Activated CD4-positive, alpha-beta T cell treated with anti-CD3 and anti-CD28 coated beads, Interleukin-2, amount 10 ng/mL, durations not matched to agents 7 days and 5 days (primary cell): ENCODE data around the gene ZNF385A. TPM values are rescaled to one million over a fixed set of nuclear protein-coding genes. Genes with fewer than 3 reads are reported as not detected.
A peak's percentile ranks its signal among the peaks of the same experiment; 100 is the strongest.

Experiments used
- CTCF ChIA-PET: fragments of 350-600 bp; sonication (Branson Sonifier 250); formaldehyde crosslinking; loops from one replicate; lab custom pipeline; 2021; ENCODE audit warnings: antibody characterized with exemption; lab: Charles Lee
- POLR2A ChIA-PET: fragments of 350-600 bp; sonication (Branson Sonifier 250); formaldehyde crosslinking; loops from one replicate; lab custom pipeline; 2021; ENCODE audit warnings: antibody characterized with exemption; lab: Charles Lee
- DNase-seq: peaks from one replicate; pipeline ENCODE4 v3.0.0-alpha.2; 2020
- H3K27ac Mint-ChIP-seq: one replicate; pipeline ENCODE4 v1.8.0; 2021; ENCODE audit warnings: mild to moderate bottlenecking, moderate library complexity, mixed read lengths
- H3K27me3 Mint-ChIP-seq: one replicate; pipeline ENCODE4 v1.8.0; 2021; ENCODE audit warnings: mixed read lengths
- H3K36me3 Mint-ChIP-seq: one replicate; pipeline ENCODE4 v1.8.0; 2021; ENCODE audit warnings: low read depth, mixed read lengths
- H3K4me1 Mint-ChIP-seq: one replicate; pipeline ENCODE4 v1.8.0; 2021; ENCODE audit warnings: mixed read lengths
- H3K4me3 Mint-ChIP-seq: one replicate; pipeline ENCODE4 v1.8.0; 2021; ENCODE audit warnings: mild to moderate bottlenecking, moderate library complexity, mixed read lengths
- H3K9me3 Mint-ChIP-seq: one replicate; pipeline ENCODE4 v1.8.0; 2021; ENCODE audit warnings: mixed read lengths
- total RNA-seq, 2 experiments: library from RNA; stranded (reverse); gene quantifications; one replicate each; pipeline ENCODE4 v1.2.3, GENCODE V29; 2021

The ZNF385A gene
- total RNA-seq, 2 experiments from 2014 or later, result 0.48 to 1.3 TPM

DNA sequence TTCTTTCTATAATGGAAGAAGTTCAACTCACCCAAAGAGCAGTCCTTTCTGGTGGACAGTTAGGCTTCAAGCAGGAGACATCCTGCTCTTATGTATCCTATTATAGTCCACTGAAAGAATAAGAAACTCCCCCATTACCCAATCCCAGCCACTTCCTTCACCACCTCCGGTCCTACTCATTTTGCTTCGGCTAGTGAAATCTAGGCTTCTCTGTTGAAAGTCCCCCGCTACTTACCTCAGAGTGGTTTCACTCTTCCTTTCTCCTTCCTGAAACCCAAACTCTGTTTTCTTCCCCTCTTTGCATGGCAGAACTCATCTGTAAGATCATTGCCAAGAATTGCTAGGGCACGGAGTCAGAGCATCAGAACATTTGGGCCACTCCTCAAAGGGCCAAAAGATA lies 20.1 kb downstream of the ZNF385A start, which contains the start of gene GPR84:
Gene GPR84, minus strand, starts transcription at position 74 of the 400 bp plus-strand sequence. CDS start 635 bp downstream, outside the sequence.
- Mint-ChIP-seq H3K27ac (peak within 1 kb of the TSS; percentile 76), H3K9me3 (no peaks in the 10 kb centered on the region), H3K27me3 (peaks cover 9% of the 10 kb centered on the region), H3K36me3 (no peaks in the 10 kb centered on the region), H3K4me1 (peaks cover 50% of the 10 kb centered on the region), H3K4me3 (no peak within 1 kb of the TSS)
- DNase-seq, result peak; percentile 46
- POLR2A ChIA-PET, result no interaction called here
- CTCF ChIA-PET, result no interaction called here

DNA sequence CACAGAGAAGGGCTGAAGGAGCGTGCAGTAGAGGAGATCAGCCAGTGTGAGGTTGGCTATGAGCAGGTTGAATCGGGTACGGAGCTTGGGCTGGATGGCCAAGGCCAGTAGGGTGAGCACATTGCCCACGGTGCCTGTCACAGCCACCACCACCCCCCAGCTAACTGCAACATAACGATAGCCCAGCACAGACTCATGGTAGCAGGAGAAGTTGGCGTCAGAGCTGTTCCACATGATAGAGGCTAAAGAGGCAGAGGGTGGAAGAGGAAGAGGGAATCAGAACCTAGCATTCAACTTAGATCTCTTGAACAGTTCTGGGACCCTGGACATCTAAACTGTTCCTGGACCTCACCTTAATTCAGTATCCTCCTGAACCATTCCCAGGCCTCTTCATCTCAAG lies 20.9 kb downstream of the ZNF385A start:
- ChIA-PET CTCF (interaction anchor here (0.6 to 3.2 kb wide), 4 partner anchors 11 to 84 kb away, joined by 3 to 14 read pairs (median 8); partner anchors contain the start of gene CBX5), POLR2A (no interaction called here)
- Mint-ChIP-seq H3K4me3 (no peak overlapping the region), H3K4me1 (peaks cover 42% of the 10 kb centered on the region), H3K27me3 (peaks cover 9% of the 10 kb centered on the region), H3K36me3 (no peaks in the 10 kb centered on the region), H3K9me3 (no peaks in the 10 kb centered on the region), H3K27ac (no peak overlapping the region)
- DNase-seq, result no peak

DNA sequence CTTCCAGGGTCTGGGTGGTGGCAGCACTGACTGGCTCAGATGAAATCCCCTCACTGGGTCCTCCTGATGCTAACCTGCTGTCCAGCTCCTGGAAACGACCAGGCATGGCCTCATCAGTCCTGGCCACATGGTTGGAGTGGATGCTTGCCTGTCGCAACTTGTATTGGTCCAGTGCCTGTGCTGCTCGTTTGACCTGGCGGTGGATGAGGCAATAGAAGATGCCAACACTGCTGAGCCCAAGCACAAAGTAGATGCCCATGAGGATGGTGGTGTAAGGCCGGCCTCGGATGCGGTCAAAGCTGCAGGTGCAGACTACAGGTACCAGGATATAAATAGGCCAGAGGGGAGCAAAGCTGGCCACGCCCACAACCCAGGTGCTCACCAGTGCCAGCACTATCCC lies 21.5 kb downstream of the ZNF385A start:
- POLR2A ChIA-PET, result no interaction called here
- no peak overlapping the region for H3K27ac Mint-ChIP-seq

GRCh38 chr12:54360717-54361456 lies 23.6 kb downstream of the ZNF385A start:
- H3K27me3 Mint-ChIP-seq, result no peaks in the 10 kb centered on the region
- H3K36me3 Mint-ChIP-seq, result no peaks in the 10 kb centered on the region
- H3K9me3 Mint-ChIP-seq, result no peaks in the 10 kb centered on the region
- peak; percentile 67 for DNase-seq
- H3K27ac Mint-ChIP-seq, result peak overlapping the region; percentile 59
- no peak overlapping the region for H3K4me3 Mint-ChIP-seq
- POLR2A ChIA-PET, result no interaction called here
- CTCF ChIA-PET, result interaction anchor here (0.8 to 3.2 kb wide), 7 partner anchors 9 to 136 kb away, joined by 3 to 14 read pairs (median 4); no protein-coding TSS in a partner anchor
- H3K4me1 Mint-ChIP-seq, result peaks cover 40% of the 10 kb centered on the region

More for the DNA sequence above, 21.5 kb downstream of the ZNF385A start:
- no peaks in the 10 kb centered on the region for H3K9me3 Mint-ChIP-seq
- peaks cover 6% of the 10 kb centered on the region for H3K27me3 Mint-ChIP-seq
- no peak for DNase-seq
- CTCF ChIA-PET, result interaction anchor here (0.6 to 3.2 kb wide), 5 partner anchors 11 to 98 kb away, joined by 3 to 14 read pairs (median 4); partner anchors contain the start of gene CBX5
- H3K36me3 Mint-ChIP-seq, result no peaks in the 10 kb centered on the region
- no peak overlapping the region for H3K4me3 Mint-ChIP-seq
- H3K4me1 Mint-ChIP-seq, result peaks cover 37% of the 10 kb centered on the region

DNA sequence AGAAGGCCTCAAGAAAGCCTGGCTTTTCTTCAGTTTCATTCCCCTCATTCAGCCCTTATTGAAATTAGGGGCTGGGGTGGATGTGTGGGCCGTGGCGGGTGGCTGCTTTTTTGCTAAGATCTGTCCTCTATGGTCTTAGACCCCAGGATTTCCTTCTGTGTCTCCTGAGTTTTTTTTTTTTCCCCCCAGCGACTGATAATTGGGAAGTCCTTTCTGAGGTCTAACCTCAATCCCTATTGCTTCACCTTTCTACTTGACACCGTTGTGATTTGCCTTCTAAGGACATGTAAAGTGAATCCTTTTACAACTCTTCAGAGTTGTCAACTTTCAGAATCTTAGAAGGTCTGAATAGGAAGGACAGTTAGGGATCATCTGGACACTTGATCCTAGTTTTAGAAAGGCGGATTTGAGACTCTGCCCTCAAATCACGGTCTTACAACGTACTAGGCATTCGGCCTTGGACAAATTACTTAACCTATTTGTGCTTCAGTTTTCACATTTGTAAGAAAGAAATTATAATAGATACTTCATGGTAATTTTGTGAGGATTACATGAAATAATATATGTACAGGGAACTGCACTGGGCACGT lies 24.7 kb downstream of the ZNF385A start:
- ChIA-PET CTCF (interaction anchor here (0.7 to 3.3 kb wide), 13 partner anchors 9 to 159 kb away, joined by 3 to 14 read pairs (median 4); partner anchors contain the start of gene COPZ1), POLR2A (interaction anchor here (0.7 to 1.7 kb wide), 2 partner anchors 23 to 67 kb away, joined by 3 to 4 read pairs; no protein-coding TSS in a partner anchor)
- H3K36me3 Mint-ChIP-seq, result no peaks in the 10 kb centered on the region
- no peak overlapping the region for H3K4me3 Mint-ChIP-seq
- no peaks in the 10 kb centered on the region for H3K9me3 Mint-ChIP-seq
- no peak overlapping the region for H3K27ac Mint-ChIP-seq
- no peaks in the 10 kb centered on the region for H3K27me3 Mint-ChIP-seq
- H3K4me1 Mint-ChIP-seq, result peaks cover 37% of the 10 kb centered on the region
- no peak for DNase-seq

GRCh38 chr12:54358945-54359761 lies 25.4 kb downstream of the ZNF385A start:
- Mint-ChIP-seq H3K27me3 (no peaks in the 10 kb centered on the region), H3K27ac (no peak overlapping the region), H3K36me3 (no peaks in the 10 kb centered on the region), H3K4me1 (peaks cover 30% of the 10 kb centered on the region), H3K9me3 (no peaks in the 10 kb centered on the region), H3K4me3 (no peak overlapping the region)
- POLR2A ChIA-PET, result interaction anchor here (0.6 to 1.7 kb wide), 7 partner anchors 22 to 700 kb away, joined by 3 to 5 read pairs (median 3); partner anchors contain the start of gene HNRNPA1
- DNase-seq, result peak; percentile 98
- CTCF ChIA-PET, result interaction anchor here (0.7 to 3.3 kb wide), 20 partner anchors 9 to 158 kb away, joined by 3 to 14 read pairs (median 4); partner anchors contain the start of gene COPZ1

GRCh38 chr12:54358191-54358944 lies 26.2 kb downstream of the ZNF385A start:
- no peaks in the 10 kb centered on the region for H3K27me3 Mint-ChIP-seq
- CTCF ChIA-PET, result interaction anchor here (0.8 to 3.3 kb wide), 17 partner anchors 10 to 158 kb away, joined by 3 to 14 read pairs (median 6); partner anchors contain the start of gene COPZ1
- no peaks in the 10 kb centered on the region for H3K36me3 Mint-ChIP-seq
- H3K27ac Mint-ChIP-seq, result no peak overlapping the region
- H3K9me3 Mint-ChIP-seq, result no peaks in the 10 kb centered on the region
- H3K4me3 Mint-ChIP-seq, result no peak overlapping the region
- POLR2A ChIA-PET, result interaction anchor here (0.7 to 1.7 kb wide), 4 partner anchors 50 to 700 kb away, joined by 3 to 4 read pairs (median 4); partner anchors contain the start of gene HNRNPA1
- peaks cover 22% of the 10 kb centered on the region for H3K4me1 Mint-ChIP-seq
- DNase-seq, result peak; percentile 76

GRCh38 chr12:54357506-54358190 lies 26.9 kb downstream of the ZNF385A start:
- H3K27me3 Mint-ChIP-seq, result no peaks in the 10 kb centered on the region
- ChIA-PET POLR2A (interaction anchor here (0.6 kb wide), 1 partner anchor 76 kb away, joined by 3 read pairs; no protein-coding TSS in a partner anchor), CTCF (interaction anchor here (0.5 to 3.3 kb wide), 13 partner anchors 9 to 166 kb away, joined by 3 to 14 read pairs (median 6); partner anchors contain the start of gene COPZ1)
- H3K36me3 Mint-ChIP-seq, result no peaks in the 10 kb centered on the region
- DNase-seq, result no peak
- no peaks in the 10 kb centered on the region for H3K9me3 Mint-ChIP-seq
- H3K27ac Mint-ChIP-seq, result no peak overlapping the region
- H3K4me3 Mint-ChIP-seq, result no peak overlapping the region
- peaks cover 20% of the 10 kb centered on the region for H3K4me1 Mint-ChIP-seq

GRCh38 chr12:54356951-54357356 lies 27.6 kb downstream of the ZNF385A start:
- Mint-ChIP-seq H3K9me3 (no peaks in the 10 kb centered on the region), H3K27ac (no peak overlapping the region), H3K4me1 (peaks cover 25% of the 10 kb centered on the region), H3K36me3 (peaks cover 6% of the 10 kb centered on the region), H3K4me3 (no peak overlapping the region), H3K27me3 (no peaks in the 10 kb centered on the region)
- DNase-seq, result no peak
- ChIA-PET CTCF (interaction anchor here (0.9 to 3.3 kb wide), 12 partner anchors 10 to 141 kb away, joined by 3 to 14 read pairs (median 4); partner anchors contain the start of gene COPZ1), POLR2A (interaction anchor here (0.6 kb wide), 1 partner anchor 76 kb away, joined by 3 read pairs; no protein-coding TSS in a partner anchor)

DNA sequence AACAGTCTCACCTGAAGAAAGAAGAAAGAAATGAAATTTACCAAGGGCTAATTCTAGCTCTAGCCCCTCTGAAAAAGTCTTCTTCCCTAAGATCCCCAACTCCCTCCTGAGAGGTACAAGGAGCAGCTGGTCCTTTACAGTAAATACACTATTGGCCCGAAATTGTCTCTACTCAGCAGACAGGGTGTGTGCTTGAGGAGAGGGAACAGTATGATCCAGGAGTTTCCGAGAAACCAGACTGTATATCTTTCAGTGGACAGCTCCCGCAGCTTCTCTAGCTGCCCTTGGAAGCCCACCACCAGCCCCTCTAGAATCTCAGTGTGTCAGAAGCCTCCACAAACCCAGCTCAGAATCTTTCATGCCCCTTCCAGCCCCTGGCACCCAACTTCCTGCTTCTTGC lies 28.3 kb downstream of the ZNF385A start:
- H3K27me3 Mint-ChIP-seq, result no peaks in the 10 kb centered on the region
- H3K27ac Mint-ChIP-seq, result no peak overlapping the region
- peaks cover 13% of the 10 kb centered on the region for H3K36me3 Mint-ChIP-seq
- ChIA-PET CTCF (interaction anchor here (0.8 to 3.1 kb wide), 11 partner anchors 10 to 140 kb away, joined by 3 to 9 read pairs (median 4); partner anchors contain the start of gene COPZ1), POLR2A (interaction anchor here (0.6 kb wide), 1 partner anchor 73 kb away, joined by 3 read pairs; no protein-coding TSS in a partner anchor)
- peaks cover 30% of the 10 kb centered on the region for H3K4me1 Mint-ChIP-seq
- no peak overlapping the region for H3K4me3 Mint-ChIP-seq
- no peaks in the 10 kb centered on the region for H3K9me3 Mint-ChIP-seq
- no peak for DNase-seq
